Lung (tissue), 12 donors: ENCODE data around the gene CDKN2A. TPM values are rescaled to one million over a fixed set of nuclear protein-coding genes. Genes with fewer than 3 reads are reported as not detected.

ENCODE experiments used
- ATAC-seq: fragments of 200-7000 bp; cut with Tn5 transposase; one replicate; pipeline ENCODE4 v1.9.1; 2020; ENCODE audit warnings: moderate number of reproducible peaks; ENCODE audit not compliant: insufficient read depth, low FRiP score
- DNase-seq, 3 donors: peaks; one replicate each; pipeline ENCODE4 v3.0.0-alpha.2; 2013 to 2017
- H3K27ac ChIP-seq, 2 donors: one replicate each; pipeline ENCODE4 v1.5.1; 2013; ENCODE audit warnings: mild to moderate bottlenecking in 2 of 2, moderate library complexity in 2 of 2, control low read depth in 1 of 2, inconsistent platforms in 1 of 2, low read depth in 1 of 2, low read length in 1 of 2
- H3K27me3 ChIP-seq, 3 donors: one replicate each; pipeline ENCODE4 v1.5.1; 2013; ENCODE audit warnings: low read length in 2 of 3; ENCODE audit not compliant: control insufficient read depth in 3 of 3, insufficient read depth in 3 of 3
- H3K36me3 ChIP-seq, 4 donors: one replicate each; pipeline ENCODE4 v1.5.1; 2013; ENCODE audit warnings: low read length in 4 of 4, mild to moderate bottlenecking in 1 of 4, moderate library complexity in 1 of 4; ENCODE audit not compliant: control insufficient read depth in 4 of 4, insufficient read depth in 4 of 4
- H3K4me1 ChIP-seq, 5 donors: one replicate each; pipeline ENCODE4 v1.5.1; 2013; ENCODE audit warnings: low read length in 5 of 5, mild to moderate bottlenecking in 2 of 5, moderate library complexity in 1 of 5; ENCODE audit not compliant: control insufficient read depth in 5 of 5, insufficient read depth in 5 of 5
- H3K4me3 ChIP-seq: one replicate; pipeline ENCODE4 v1.5.1; 2013; ENCODE audit warnings: mild to moderate bottlenecking, control low read depth, moderate library complexity
- H3K9ac ChIP-seq, 2 donors: one replicate each; pipeline ENCODE4 v1.5.1; 2013; ENCODE audit warnings: low read length in 2 of 2, control low read depth in 1 of 2; ENCODE audit not compliant: insufficient read depth in 1 of 2
- H3K9me3 ChIP-seq, 4 donors: one replicate each; pipeline ENCODE4 v1.5.1; 2013; ENCODE audit warnings: low read length in 3 of 4, mild to moderate bottlenecking in 1 of 4, moderate library complexity in 1 of 4; ENCODE audit not compliant: control insufficient read depth in 4 of 4, insufficient read depth in 3 of 4
- CTCF ChIP-seq: IDR thresholded peaks from 2 replicates; pipeline ENCODE4 v1.5.1; 2012; ENCODE audit warnings: mild to moderate bottlenecking; ENCODE audit errors: control extremely low read depth, extremely low read depth
- WGBS, 2 donors: extraction: QIAGEN DNeasy Blood & Tissue Kit; methylation state at CpG; one replicate each; pipeline ENCODE4 v1.1.7; 2013; 5-methylcytosine and 5-hydroxymethylcytosine counted together
- polyA plus RNA-seq, 2 donors: library from polyadenylated mRNA; stranded (reverse); fragments of 200-250 nt; gene quantifications; one replicate each; pipeline ENCODE4 v1.2.1, GENCODE V29; 2013
- total RNA-seq, 2 donors: library from RNA; depleted of rRNA in 1 of 2; stranded (reverse); fragments of >200 nt in 1 of 2; gene quantifications; one replicate each; pipeline ENCODE4 v1.2.1, GENCODE V29; 2014 to 2021
- donor health status: control.
- donor health status: control.
- donor health status: Bipolar disorder and iron deficiency.
- donor health status: healthy.
- donor health status: DM: yes; HTN: yes; CAD: no.

CDKN2A gene
- total and polyA plus RNA-seq, 4 donors = 0.54 to 4.8 (median 1.1) TPM

GRCh38 chr9:21935631-21936030 is 58.6 kb downstream of the CDKN2A start:
- H3K4me1 ChIP-seq = no peaks in the 10 kb centered on the region
- DNase-seq (no peak), ATAC-seq (no peak)
- no peak overlapping the region for H3K4me3 ChIP-seq
- H3K27ac ChIP-seq = no peak overlapping the region
- H3K9me3 ChIP-seq = no peaks in the 10 kb centered on the region
- TF ChIP-seq CTCF = no peak
- H3K9ac ChIP-seq = no peak overlapping the region
- no peaks in the 10 kb centered on the region for H3K27me3 ChIP-seq
- peaks cover 0 to 6% (median 4%) of the 10 kb centered on the region in 4 donors for H3K36me3 ChIP-seq
- 77 to 83% methylated on average over 1 of the region's 1 CpG for WGBS, 2 donors

- ATAC-seq = no peak
- 86 to 90% methylated on average over 2 of the region's 2 CpGs for WGBS, 2 donors
- H3K27ac ChIP-seq = no peak overlapping the region
Measured at GRCh38 chr9:21933865-21934264, 60.3 kb downstream of the CDKN2A start.

GRCh38 chr9:21933281-21933680 is 60.9 kb downstream of the CDKN2A start:
- Histone ChIP-seq H3K27me3 (no peaks in the 10 kb centered on the region), H3K9ac (no peak overlapping the region), H3K36me3 (peaks cover 0 to 6% (median 4%) of the 10 kb centered on the region in 4 donors), H3K4me1 (no peaks in the 10 kb centered on the region), H3K9me3 (no peaks in the 10 kb centered on the region), H3K27ac (no peak overlapping the region), H3K4me3 (no peak overlapping the region)
- DNase-seq (no peak), ATAC-seq (no peak)
- TF ChIP-seq CTCF = no peak

More at GRCh38 chr9:21933865-21934264, 60.3 kb downstream of the CDKN2A start:
- Histone ChIP-seq H3K9ac (no peak overlapping the region), H3K4me1 (no peaks in the 10 kb centered on the region), H3K27me3 (no peaks in the 10 kb centered on the region), H3K36me3 (peaks cover 0 to 6% (median 4%) of the 10 kb centered on the region in 4 donors), H3K9me3 (no peaks in the 10 kb centered on the region), H3K4me3 (no peak overlapping the region)
- DNase-seq = no peak
- no peak for TF ChIP-seq CTCF

GRCh38 chr9:21931428-21931827 is 62.8 kb downstream of the CDKN2A start:
- 67 to 90% methylated on average over 1 of the region's 1 CpG for WGBS, 2 donors
- H3K36me3 ChIP-seq = peaks cover 0 to 6% (median 4%) of the 10 kb centered on the region in 4 donors
- H3K9ac ChIP-seq = no peak overlapping the region
- H3K4me1 ChIP-seq = no peaks in the 10 kb centered on the region
- H3K4me3 ChIP-seq = no peak overlapping the region
- no peak for DNase-seq
- no peaks in the 10 kb centered on the region for H3K9me3 ChIP-seq
- TF ChIP-seq CTCF = no peak
- H3K27ac ChIP-seq = no peak overlapping the region
- no peak for ATAC-seq
- H3K27me3 ChIP-seq = no peaks in the 10 kb centered on the region
